ENCODE data around the gene PHACTR1.

- TF ChIP-seq CTCF (IDR thresholded peaks at IDR 0.05; ENCODE audit: insufficient read depth, low read depth, low read length) = no peak
- TF ChIP-seq EZH2 (IDR thresholded peaks at IDR 0.05; ENCODE audit: insufficient read depth, low read length) = no peak
These were observed 424.4 kb downstream of the PHACTR1 start for GRCh38 chr6:13140980-13141379.

Data from astrocyte (in vitro differentiated cells and primary cell).